Measurements from ENCODE around the gene ITK.

ITK gene

GRCh38 chr5:157180374-157181264 is at the start of gene ITK:
ITK (plus strand) TSS chr5:157180840; CDS start chr5:157180978, 138 bp downstream.
- no peak for DNase-seq (ENCODE audit: low read depth in 2 of 2)

GRCh38 chr5:157130925-157131324 is 49.7 kb upstream of the ITK start:
- no peak for DNase-seq (ENCODE audit: low read depth in 2 of 2)

GRCh38 chr5:157132281-157132612 is 48.4 kb upstream of the ITK start:
- DNase-seq (ENCODE audit: low read depth in 2 of 2) = no peak

- no peak for DNase-seq (ENCODE audit: low read depth in 2 of 2)
Observed at GRCh38 chr5:157137691-157138090, 42.9 kb upstream of the ITK start.

- DNase-seq (ENCODE audit: low read depth in 2 of 2) = peak; percentile 88 to 89
Observed at GRCh38 chr5:157142317-157143126, 38.1 kb upstream of the ITK start, which contains the start of gene MED7. MED7 (minus strand) TSS chr5:157142865; CDS start chr5:157139431, 3,434 bp downstream.

GRCh38 chr5:157143127-157143971 is 37.3 kb upstream of the ITK start:
- peak in 1 of 2 donors; percentile 57 for DNase-seq (ENCODE audit: low read depth in 2 of 2)

- peak; percentile 55 to 61 for DNase-seq (ENCODE audit: low read depth in 2 of 2)
Observed at GRCh38 chr5:157148734-157149615, 31.7 kb upstream of the ITK start.

GRCh38 chr5:157150995-157151394 is 29.6 kb upstream of the ITK start:
- no peak for DNase-seq (ENCODE audit: low read depth in 2 of 2)

GRCh38 chr5:157155297-157155696 is 25.3 kb upstream of the ITK start:
- no peak for DNase-seq (ENCODE audit: low read depth in 2 of 2)

GRCh38 chr5:157157293-157157891 is 23.2 kb upstream of the ITK start:
- DNase-seq (ENCODE audit: low read depth in 2 of 2) = no peak

GRCh38 chr5:157159209-157159751 is 21.4 kb upstream of the ITK start:
- no peak for DNase-seq (ENCODE audit: low read depth in 2 of 2)

- no peak for DNase-seq (ENCODE audit: low read depth in 2 of 2)
Observed at GRCh38 chr5:157160001-157160400, 20.6 kb upstream of the ITK start.

GRCh38 chr5:157161996-157162395 is 18.6 kb upstream of the ITK start:
- no peak for DNase-seq (ENCODE audit: low read depth in 2 of 2)

- DNase-seq (ENCODE audit: low read depth in 2 of 2) = no peak
Observed at GRCh38 chr5:157162919-157163510, 17.6 kb upstream of the ITK start.

- no peak for DNase-seq (ENCODE audit: low read depth in 2 of 2)
Observed at GRCh38 chr5:157164521-157164920, 16.1 kb upstream of the ITK start.

GRCh38 chr5:157165261-157165660 is 15.4 kb upstream of the ITK start:
- no peak for DNase-seq (ENCODE audit: low read depth in 2 of 2)

- DNase-seq (ENCODE audit: low read depth in 2 of 2) = no peak
Observed at GRCh38 chr5:157165668-157166067, 15.0 kb upstream of the ITK start.

- no peak for DNase-seq (ENCODE audit: low read depth in 2 of 2)
Observed at GRCh38 chr5:157166214-157167213, 14.1 kb upstream of the ITK start, which contains the start of gene GARIN3. GARIN3 (minus strand) TSS chr5:157166264; CDS start chr5:157166168, 96 bp downstream.
